Gastrocnemius medialis (tissue), 4 donors: ENCODE results near the gene UBE4A.

Source experiments
- CTCF ChIP-seq, 5 experiments: fragments of 450-650 bp in 3 of 5; fragments of 200-600 bp in 2 of 5; sonication (generic) in 2 of 5; IDR thresholded peaks in 4 of 5; conservative IDR thresholded peaks in 1 of 5; 1 replicate in 4 of 5; 2 replicates in 1 of 5; pipeline ENCODE4 v1.5.1; 2016 to 2019; ENCODE audit warnings: antibody characterized with exemption in 5 of 5, mild to moderate bottlenecking in 3 of 5, moderate library complexity in 3 of 5
- POLR2A ChIP-seq, 2 donors: fragments of 450-650 bp; IDR thresholded peaks; one replicate each; pipeline ENCODE4 v1.6.1; 2017; ENCODE audit warnings: antibody characterized with exemption in 2 of 2, mild to moderate bottlenecking in 2 of 2, moderate library complexity in 2 of 2

- TF ChIP-seq CTCF (IDR thresholded peaks at IDR 0.05 in 4 of 5, conservative IDR thresholded peaks at IDR 0.05 in 1 of 5) (no peak), POLR2A (IDR thresholded peaks at IDR 0.05) (no peak)
Observed at GRCh38 chr11:118342503-118343161, 16.8 kb upstream of the UBE4A start, which contains the start of gene CD3D.
